GM10266 (cell line): ENCODE measurements around the gene BNC2.

Experiments
- DNase-seq: peaks from one replicate; pipeline ENCODE4 v3.0.0; 2012; ENCODE audit errors: extremely low spot score
- CTCF ChIP-seq: IDR thresholded peaks from 2 replicates; pipeline ENCODE4 v1.5.1; 2012; ENCODE audit warnings: mild to moderate bottlenecking, low read depth; ENCODE audit not compliant: control insufficient read depth, insufficient read depth; ENCODE audit errors: missing control alignments

The BNC2 gene

GRCh38 chr9:16726718-16727451 is 143.6 kb downstream of the BNC2 start:
- DNase-seq, result no peak

GRCh38 chr9:16726029-16726428 is 144.4 kb downstream of the BNC2 start:
- TF ChIP-seq CTCF, result no peak

More at GRCh38 chr9:16726718-16727451, 143.6 kb downstream of the BNC2 start:
- no peak for TF ChIP-seq CTCF

GRCh38 chr9:16725066-16725465 is 145.4 kb downstream of the BNC2 start:
- TF ChIP-seq CTCF, result no peak
- no peak for DNase-seq

More at GRCh38 chr9:16726029-16726428, 144.4 kb downstream of the BNC2 start:
- no peak for DNase-seq

GRCh38 chr9:16721972-16722371 is 148.5 kb downstream of the BNC2 start:
- no peak for TF ChIP-seq CTCF
- no peak for DNase-seq

DNA sequence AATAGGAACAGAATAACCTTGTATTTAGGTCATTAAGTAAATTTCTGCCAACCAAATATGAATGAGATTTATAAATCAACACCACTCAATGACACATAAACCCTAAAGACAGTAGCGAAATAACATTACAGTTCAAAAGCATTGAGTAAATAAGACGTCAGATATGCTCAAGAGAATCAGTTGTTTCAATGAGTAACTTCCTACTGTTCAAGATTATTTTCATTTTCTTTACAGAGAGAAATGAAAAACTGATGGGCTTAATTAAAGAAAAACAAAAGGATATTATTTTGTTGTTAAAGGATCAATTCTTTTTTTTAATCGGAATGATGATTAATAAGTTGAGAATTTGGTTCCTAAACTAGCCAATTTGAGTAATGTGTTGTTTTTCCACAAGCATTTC is 150.1 kb downstream of the BNC2 start:
- no peak for DNase-seq

GRCh38 chr9:16719921-16720320 is 150.5 kb downstream of the BNC2 start:
- no peak for TF ChIP-seq CTCF
- DNase-seq, result no peak

More for the DNA sequence above, 150.1 kb downstream of the BNC2 start:
- TF ChIP-seq CTCF, result no peak

GRCh38 chr9:16718952-16719351 is 151.5 kb downstream of the BNC2 start:
- no peak for TF ChIP-seq CTCF
- DNase-seq, result no peak
